Mesenchymal stem cell (in vitro differentiated cells and primary cell): ENCODE data around the gene EMILIN3.
A peak's percentile ranks its signal among the peaks of the same experiment; 100 is the strongest.

Experiments
- DNase-seq: peaks from one replicate; pipeline ENCODE4 v3.0.0-alpha.2; 2013
- H2AFZ ChIP-seq: one replicate; pipeline ENCODE4 v1.6.1; 2013; ENCODE audit warnings: low read depth, mild to moderate bottlenecking, control low read depth, inconsistent platforms, low read length, moderate library complexity
- H2AK5ac ChIP-seq: 2 replicates; pipeline ENCODE4 v1.6.1; 2013; ENCODE audit warnings: low read length, moderate library complexity, mild to moderate bottlenecking, inconsistent platforms; ENCODE audit not compliant: severe bottlenecking
- H2BK120ac ChIP-seq: one replicate; pipeline ENCODE4 v1.6.1; 2013; ENCODE audit warnings: low read depth, mild to moderate bottlenecking, inconsistent platforms, low read length, moderate library complexity
- H2BK12ac ChIP-seq, 2 experiments: one replicate each; pipeline ENCODE4 v1.6.1; 2013; ENCODE audit warnings: inconsistent platforms in 2 of 2, low read length in 2 of 2, mild to moderate bottlenecking in 2 of 2, moderate library complexity in 2 of 2, control low read depth in 1 of 2
- H2BK15ac ChIP-seq: one replicate; pipeline ENCODE4 v1.6.1; 2013; ENCODE audit warnings: mild to moderate bottlenecking, low read depth, inconsistent platforms; ENCODE audit not compliant: poor library complexity, severe bottlenecking
- H2BK5ac ChIP-seq: 2 replicates; pipeline ENCODE4 v1.6.1; 2013; ENCODE audit warnings: low read depth, mild to moderate bottlenecking, low read length, control low read depth, inconsistent platforms; ENCODE audit not compliant: poor library complexity, severe bottlenecking
- H3K14ac ChIP-seq, 2 experiments: one replicate each; pipeline ENCODE4 v1.6.1; 2013; ENCODE audit warnings: inconsistent platforms in 2 of 2, low read length in 2 of 2, control low read depth in 1 of 2, mild to moderate bottlenecking in 1 of 2, moderate library complexity in 1 of 2
- H3K18ac ChIP-seq, 2 experiments: one replicate each; pipeline ENCODE4 v1.6.1; 2013; ENCODE audit warnings: inconsistent platforms in 2 of 2, low read length in 2 of 2, control low read depth in 1 of 2, low read depth in 1 of 2, mild to moderate bottlenecking in 1 of 2
- H3K23ac ChIP-seq, 2 experiments: one replicate each; pipeline ENCODE4 v1.6.1; 2013; ENCODE audit warnings: inconsistent platforms in 2 of 2, low read length in 2 of 2, mild to moderate bottlenecking in 2 of 2, moderate library complexity in 2 of 2, control low read depth in 1 of 2
- H3K27ac ChIP-seq: 2 replicates; pipeline ENCODE4 v1.5.1; 2013; ENCODE audit warnings: mild to moderate bottlenecking, moderate library complexity, low read length, control low read depth, inconsistent platforms; ENCODE audit not compliant: poor library complexity, severe bottlenecking
- H3K27me3 ChIP-seq, 2 experiments: 2 replicates each; pipeline versions ENCODE4 v1.6.1 to v1.7.0; 2013; ENCODE audit warnings: low read length in 2 of 2, mild to moderate bottlenecking in 2 of 2, moderate library complexity in 2 of 2, control low read depth in 1 of 2, inconsistent platforms in 1 of 2; ENCODE audit not compliant: control insufficient read depth in 1 of 2, insufficient read depth in 1 of 2
- H3K36me3 ChIP-seq, 2 experiments: 2 replicates each; pipeline versions ENCODE4 v1.6.1 to v1.7.0; 2013; ENCODE audit warnings: low read length in 2 of 2, control low read depth in 1 of 2, inconsistent platforms in 1 of 2, low read depth in 1 of 2, mild to moderate bottlenecking in 1 of 2; ENCODE audit not compliant: insufficient read depth in 2 of 2, control insufficient read depth in 1 of 2
- H3K4ac ChIP-seq, 2 experiments: one replicate each; pipeline ENCODE4 v1.6.1; 2013; ENCODE audit warnings: inconsistent platforms in 2 of 2, low read length in 2 of 2, mild to moderate bottlenecking in 2 of 2, moderate library complexity in 2 of 2, control low read depth in 1 of 2, low read depth in 1 of 2
- H3K4me1 ChIP-seq: 2 replicates; pipeline ENCODE4 v1.6.1; 2013; ENCODE audit warnings: low read depth, low read length, control low read depth; ENCODE audit not compliant: control insufficient read depth, insufficient read depth
- H3K4me2 ChIP-seq: 2 replicates; pipeline ENCODE4 v1.6.1; 2013; ENCODE audit warnings: low read length, mild to moderate bottlenecking, inconsistent platforms; ENCODE audit not compliant: poor library complexity, severe bottlenecking
- H3K4me3 ChIP-seq, 2 experiments: 2 replicates each; pipeline versions ENCODE4 v1.5.1 to v1.7.0; 2013; ENCODE audit warnings: low read length in 2 of 2, mild to moderate bottlenecking in 2 of 2, control low read depth in 1 of 2, low read depth in 1 of 2; ENCODE audit not compliant: insufficient read depth in 1 of 2
- H3K79me1 ChIP-seq: replicated peaks from 2 replicates; pipeline ENCODE4 v1.6.1; 2013; ENCODE audit warnings: mild to moderate bottlenecking, control low read depth, low read length, inconsistent platforms; ENCODE audit not compliant: poor library complexity, severe bottlenecking
- H3K9ac ChIP-seq: 2 replicates; pipeline ENCODE4 v1.7.0; 2013; ENCODE audit warnings: mild to moderate bottlenecking, low read length, moderate library complexity
- H3K9me3 ChIP-seq: 2 replicates; pipeline ENCODE4 v1.7.0; 2013; ENCODE audit warnings: mild to moderate bottlenecking, low read length; ENCODE audit not compliant: control insufficient read depth
- H4K8ac ChIP-seq: one replicate; pipeline ENCODE4 v1.6.1; 2013; ENCODE audit warnings: inconsistent platforms, mild to moderate bottlenecking, low read length, moderate library complexity
- H4K91ac ChIP-seq: one replicate; pipeline ENCODE4 v1.6.1; 2013; ENCODE audit warnings: mild to moderate bottlenecking, low read length, inconsistent platforms
- WGBS: methylation state at CpG from one replicate; pipeline ENCODE4 v1.1.7; 2013; ENCODE audit warnings: mixed read lengths; 5-methylcytosine and 5-hydroxymethylcytosine counted together

The EMILIN3 gene

DNA sequence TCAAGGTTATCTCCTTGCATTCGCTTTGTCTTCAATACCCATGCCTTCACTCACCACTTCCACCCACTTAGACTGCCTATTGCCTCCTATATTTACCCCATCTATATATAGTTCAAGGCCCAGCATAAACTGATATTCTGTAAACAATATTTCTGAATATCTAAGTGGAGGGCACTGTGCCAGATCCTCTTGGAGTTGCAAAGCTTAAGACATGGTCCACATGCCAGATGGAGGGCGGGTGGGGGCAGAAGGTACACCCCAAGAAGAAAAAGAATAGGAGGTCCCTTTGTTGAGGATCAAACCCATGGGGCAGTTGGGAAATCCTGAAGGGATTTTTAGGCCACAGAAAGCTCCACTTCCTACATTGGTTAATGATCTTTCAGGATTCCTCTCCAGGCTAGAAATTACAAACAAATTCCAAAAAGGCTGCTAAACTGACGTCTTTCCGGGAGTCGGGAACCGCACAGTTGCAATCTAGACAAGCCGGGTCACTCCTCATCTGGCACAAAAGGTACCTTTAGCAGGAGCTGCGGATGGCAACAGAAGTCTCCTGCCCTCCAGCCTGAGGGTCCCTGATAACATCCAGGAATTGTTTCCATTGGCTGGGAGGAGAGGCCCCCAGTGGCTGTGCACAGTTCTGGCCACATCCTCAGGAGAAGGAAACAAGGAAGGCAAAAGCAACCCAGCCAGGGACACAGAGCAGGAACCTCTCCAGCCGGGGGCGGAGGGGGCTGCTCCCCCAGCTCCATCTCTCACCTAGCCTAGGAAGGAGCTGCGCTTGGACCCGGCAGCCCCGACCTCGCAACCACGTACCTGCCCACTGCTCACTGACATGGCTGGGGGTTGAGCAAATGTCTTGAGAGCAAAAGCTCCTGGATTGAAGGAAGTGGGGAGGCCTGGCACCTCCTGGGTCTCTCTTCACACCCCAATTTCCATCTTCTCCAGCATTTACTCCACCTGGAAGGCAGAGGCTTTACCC, 31.9 kb downstream of the EMILIN3 start:
- peak overlapping the region; percentile 55 for H3K27ac ChIP-seq
- no peak overlapping the region for H2BK5ac ChIP-seq
- H3K36me3 ChIP-seq = no peaks in the 10 kb centered on the region
- no peaks in the 10 kb centered on the region for H3K9me3 ChIP-seq
- no peak overlapping the region for H4K8ac ChIP-seq
- peak overlapping the region in 1 of 2 experiments; percentile 29 for H3K14ac ChIP-seq
- H4K91ac ChIP-seq = no peak overlapping the region
- WGBS = 91% methylated on average over 12 of the region's 15 CpGs
- peak overlapping the region in 1 of 2 experiments; percentile 19 for H3K23ac ChIP-seq
- no peaks in the 10 kb centered on the region for H3K79me1 ChIP-seq
- H3K27me3 ChIP-seq = no peaks in the 10 kb centered on the region
- peak overlapping the region in 1 of 2 experiments; percentile 43 for H3K18ac ChIP-seq
- H2BK12ac ChIP-seq = peak overlapping the region in 1 of 2 experiments; percentile 60
- peaks cover 10% of the 10 kb centered on the region for H3K4me1 ChIP-seq
- no peak overlapping the region for H3K9ac ChIP-seq
- H3K4me2 ChIP-seq = no peak overlapping the region
- H2BK15ac ChIP-seq = no peak overlapping the region
- no peak overlapping the region for H2BK120ac ChIP-seq
- peak overlapping the region; percentile 52 for H2AFZ ChIP-seq
- no peak overlapping the region for H3K4me3 ChIP-seq
- no peak overlapping the region for H2AK5ac ChIP-seq
- no peak for DNase-seq
- no peak overlapping the region for H3K4ac ChIP-seq

DNA sequence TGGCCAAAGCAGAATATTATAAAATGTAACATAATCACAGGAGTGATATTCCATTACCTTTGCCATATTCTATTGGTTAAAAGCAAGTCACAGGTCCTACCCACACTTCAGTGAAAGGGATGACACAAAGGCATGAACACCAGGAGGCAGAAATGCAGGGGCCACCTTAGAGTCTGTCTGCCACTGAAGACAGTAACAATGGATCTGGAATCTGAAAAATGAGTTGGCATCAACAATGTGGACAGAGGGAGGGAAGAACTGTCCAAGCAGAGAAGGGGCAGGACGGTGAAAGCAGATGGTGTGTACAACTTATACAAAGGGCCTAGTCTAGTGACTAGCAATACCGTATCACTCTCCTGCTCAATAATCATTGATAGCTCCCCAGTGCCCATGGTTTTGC, 32.6 kb downstream of the EMILIN3 start:
- Histone ChIP-seq H2BK120ac (no peak overlapping the region), H2AFZ (no peak overlapping the region), H2BK12ac (no peak overlapping the region), H3K79me1 (no peaks in the 10 kb centered on the region), H3K14ac (no peak overlapping the region), H2BK5ac (no peak overlapping the region), H3K23ac (no peak overlapping the region), H3K4me2 (no peak overlapping the region), H3K4me1 (peaks cover 10% of the 10 kb centered on the region), H4K91ac (peak overlapping the region; percentile 18), H3K9me3 (no peaks in the 10 kb centered on the region), H3K4ac (no peak overlapping the region), H3K27ac (no peak overlapping the region), H3K18ac (no peak overlapping the region), H3K27me3 (no peaks in the 10 kb centered on the region), H3K9ac (no peak overlapping the region), H2AK5ac (no peak overlapping the region), H4K8ac (no peak overlapping the region), H3K36me3 (no peaks in the 10 kb centered on the region), H3K4me3 (no peak overlapping the region), H2BK15ac (no peak overlapping the region)
- 87% methylated on average over 2 of the region's 2 CpGs for WGBS
- DNase-seq = no peak

DNA sequence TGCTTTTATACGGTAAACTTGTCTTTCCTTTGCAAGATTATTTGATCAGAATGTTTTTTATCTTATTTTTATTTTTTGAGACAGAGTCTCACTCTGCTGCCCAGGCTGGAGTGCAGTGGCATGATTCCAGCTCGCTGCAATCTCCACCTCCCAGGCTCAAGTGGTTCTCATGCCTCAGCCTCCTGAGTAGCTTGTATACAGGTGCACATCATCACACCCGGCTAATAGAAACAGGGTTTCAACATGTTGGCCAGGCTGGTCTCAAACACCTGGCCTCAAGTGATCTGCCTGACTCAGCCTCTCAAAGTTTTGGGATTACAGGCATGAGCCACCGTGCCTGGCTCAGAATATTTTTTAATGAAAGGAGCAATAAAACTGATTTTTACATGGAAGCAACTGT, 34.9 kb downstream of the EMILIN3 start:
- H3K4me3 ChIP-seq = no peak overlapping the region
- no peak overlapping the region for H3K27ac ChIP-seq
- H2BK120ac ChIP-seq = no peak overlapping the region
- no peak overlapping the region for H3K4ac ChIP-seq
- H3K23ac ChIP-seq = no peak overlapping the region
- over 99% methylated on average over 3 of the region's 4 CpGs for WGBS
- no peak overlapping the region for H2AFZ ChIP-seq
- H3K36me3 ChIP-seq = no peaks in the 10 kb centered on the region
- no peak for DNase-seq
- no peak overlapping the region for H2BK5ac ChIP-seq
- H3K18ac ChIP-seq = no peak overlapping the region
- H3K9ac ChIP-seq = no peak overlapping the region
- peaks cover 8% of the 10 kb centered on the region for H3K4me1 ChIP-seq
- H4K91ac ChIP-seq = no peak overlapping the region
- H2BK12ac ChIP-seq = no peak overlapping the region
- no peaks in the 10 kb centered on the region for H3K27me3 ChIP-seq
- H3K14ac ChIP-seq = no peak overlapping the region
- H3K79me1 ChIP-seq = no peaks in the 10 kb centered on the region
- H2BK15ac ChIP-seq = no peak overlapping the region
- no peak overlapping the region for H2AK5ac ChIP-seq
- H3K9me3 ChIP-seq = no peaks in the 10 kb centered on the region
- no peak overlapping the region for H3K4me2 ChIP-seq
- no peak overlapping the region for H4K8ac ChIP-seq

DNA sequence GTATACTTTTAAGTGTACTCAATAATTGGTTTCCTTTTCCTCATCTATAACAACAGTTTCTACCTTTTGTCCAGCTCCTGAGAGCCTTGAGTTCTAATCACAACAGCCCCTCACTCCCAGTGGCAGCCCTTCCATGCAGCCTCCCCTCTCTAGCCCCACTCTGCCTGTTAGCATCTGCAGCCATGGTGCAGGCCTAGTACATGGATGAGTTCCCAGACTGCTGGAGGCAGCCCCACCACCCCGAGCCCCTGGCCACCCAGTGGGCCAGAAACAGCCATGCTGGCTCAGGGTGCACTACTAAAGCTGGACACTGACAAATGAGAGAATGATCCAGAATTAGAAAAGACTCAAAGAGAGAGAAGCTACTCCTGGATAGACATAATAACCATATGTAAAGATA, 35.7 kb downstream of the EMILIN3 start:
- DNase-seq = no peak
- no peak overlapping the region for H2AK5ac ChIP-seq
- H3K23ac ChIP-seq = no peak overlapping the region
- no peak overlapping the region for H3K4ac ChIP-seq
- H2AFZ ChIP-seq = no peak overlapping the region
- peak overlapping the region; percentile 37 to 41 for H2BK12ac ChIP-seq
- peaks cover 8% of the 10 kb centered on the region for H3K4me1 ChIP-seq
- H2BK5ac ChIP-seq = no peak overlapping the region
- H3K36me3 ChIP-seq = no peaks in the 10 kb centered on the region
- H3K27me3 ChIP-seq = no peaks in the 10 kb centered on the region
- no peak overlapping the region for H3K27ac ChIP-seq
- WGBS = 100% methylated on average over 1 of the region's 1 CpG
- H3K79me1 ChIP-seq = no peaks in the 10 kb centered on the region
- peak overlapping the region; percentile 27 for H4K8ac ChIP-seq
- H3K4me2 ChIP-seq = no peak overlapping the region
- H3K9ac ChIP-seq = no peak overlapping the region
- no peak overlapping the region for H4K91ac ChIP-seq
- H3K18ac ChIP-seq = peak overlapping the region in 1 of 2 experiments; percentile 46
- no peak overlapping the region for H3K14ac ChIP-seq
- no peak overlapping the region for H2BK15ac ChIP-seq
- H3K4me3 ChIP-seq = no peak overlapping the region
- no peak overlapping the region for H2BK120ac ChIP-seq
- H3K9me3 ChIP-seq = no peaks in the 10 kb centered on the region
